ENCODE measurements around the gene ARHGAP28.

Gene ARHGAP28

GRCh38 chr18:6881034-6881820 is 151.7 kb downstream of the ARHGAP28 start:
- TF ChIP-seq ZBTB7A (IDR thresholded peaks at IDR 0.05; ENCODE audit: low read depth) (no peak), EP300 (IDR thresholded peaks at IDR 0.05; ENCODE audit: borderline replicate concordance) (no peak), CREB1 (IDR thresholded peaks at IDR 0.05; ENCODE audit: low read depth) (no peak), REST (IDR thresholded peaks at IDR 0.05; ENCODE audit: low read depth) (no peak), YY1 (IDR thresholded peaks at IDR 0.05; ENCODE audit: low read depth) (no peak), CEBPB (IDR thresholded peaks at IDR 0.05) (no peak), USF1 (IDR thresholded peaks at IDR 0.05) (no peak), FOXM1 (IDR thresholded peaks at IDR 0.05; ENCODE audit: borderline replicate concordance, low read depth) (no peak), EGR1 (IDR thresholded peaks at IDR 0.05) (no peak)

GRCh38 chr18:6882401-6882800 is 152.9 kb downstream of the ARHGAP28 start:
- TF ChIP-seq REST (IDR thresholded peaks at IDR 0.05; ENCODE audit: low read depth), result no peak
- no peak for TF ChIP-seq YY1 (IDR thresholded peaks at IDR 0.05; ENCODE audit: low read depth)
- TF ChIP-seq ZBTB7A (IDR thresholded peaks at IDR 0.05; ENCODE audit: low read depth), result no peak
- TF ChIP-seq TEAD4 (IDR thresholded peaks at IDR 0.05), result no peak
- TF ChIP-seq TCF12 (IDR thresholded peaks at IDR 0.05; ENCODE audit: low read depth), result no peak

- TF ChIP-seq CEBPB (IDR thresholded peaks at IDR 0.05) (no peak), TEAD4 (IDR thresholded peaks at IDR 0.05) (no peak), FOXM1 (IDR thresholded peaks at IDR 0.05; ENCODE audit: borderline replicate concordance, low read depth) (no peak)
These were observed 155.5 kb downstream of the ARHGAP28 start for GRCh38 chr18:6885006-6885481.

- TF ChIP-seq RAD21 (IDR thresholded peaks at IDR 0.05; ENCODE audit: low read depth) (peak; percentile 69), MAX (IDR thresholded peaks at IDR 0.05) (no peak)
These were observed 156.7 kb downstream of the ARHGAP28 start for GRCh38 chr18:6885992-6886796.

GRCh38 chr18:6886797-6887330 is 157.3 kb downstream of the ARHGAP28 start:
- TF ChIP-seq TCF12 (IDR thresholded peaks at IDR 0.05; ENCODE audit: low read depth) (no peak), NFIC (IDR thresholded peaks at IDR 0.05) (no peak), TEAD4 (IDR thresholded peaks at IDR 0.05) (no peak), CREB1 (IDR thresholded peaks at IDR 0.05; ENCODE audit: low read depth) (no peak)

- no peak for TF ChIP-seq REST (IDR thresholded peaks at IDR 0.05; ENCODE audit: low read depth)
- no peak for TF ChIP-seq FOXM1 (IDR thresholded peaks at IDR 0.05; ENCODE audit: borderline replicate concordance, low read depth)
- no peak for TF ChIP-seq YY1 (IDR thresholded peaks at IDR 0.05; ENCODE audit: low read depth)
- TF ChIP-seq TAF1 (IDR thresholded peaks at IDR 0.05; ENCODE audit: low read depth), result no peak
- no peak for TF ChIP-seq TCF12 (IDR thresholded peaks at IDR 0.05; ENCODE audit: low read depth)
- TF ChIP-seq TEAD4 (IDR thresholded peaks at IDR 0.05), result no peak
- TF ChIP-seq RAD21 (IDR thresholded peaks at IDR 0.05; ENCODE audit: low read depth), result no peak
- TF ChIP-seq USF1 (IDR thresholded peaks at IDR 0.05), result no peak
- TF ChIP-seq ZBTB7A (IDR thresholded peaks at IDR 0.05; ENCODE audit: low read depth), result no peak
- no peak for TF ChIP-seq NFIC (IDR thresholded peaks at IDR 0.05)
- no peak for TF ChIP-seq EGR1 (IDR thresholded peaks at IDR 0.05)
- TF ChIP-seq MAX (IDR thresholded peaks at IDR 0.05), result no peak
- no peak for TF ChIP-seq CREB1 (IDR thresholded peaks at IDR 0.05; ENCODE audit: low read depth)
- TF ChIP-seq CEBPB (IDR thresholded peaks at IDR 0.05), result no peak
These were observed 162.3 kb downstream of the ARHGAP28 start for GRCh38 chr18:6891788-6892187.
